HAP-1 (cell line): Measurements from ENCODE around the gene PRDX2.
A peak's percentile ranks its signal among the peaks of the same experiment; 100 is the strongest.
"Not testable (repeated sequence)": the region's sequence is repeated elsewhere in the genome, so short reads cannot be mapped to it uniquely, and the experiment has no call there.

Experiments
- DNase-seq, 2 experiments: peaks; one replicate each; pipeline ENCODE4 v3.0.0-alpha.2; 2016 to 2020; ENCODE audit warnings: low spot score in 2 of 2
- H3K27me3 ChIP-seq: fragments of 250-450 bp; sonication (Bioruptor Pico); 2 replicates; pipeline ENCODE4 v1.5.1; 2020; ENCODE audit warnings: low read depth, mild to moderate bottlenecking, moderate library complexity
- H3K36me3 ChIP-seq: fragments of 250-450 bp; sonication (Bioruptor Pico); replicated peaks from 2 replicates; pipeline ENCODE4 v1.5.1; 2020; ENCODE audit warnings: mild to moderate bottlenecking
- H3K4me1 ChIP-seq: fragments of 250-450 bp; sonication (Bioruptor Pico); 2 replicates; pipeline ENCODE4 v1.5.1; 2020; ENCODE audit warnings: mild to moderate bottlenecking
- H3K4me3 ChIP-seq: fragments of 250-450 bp; sonication (Bioruptor Pico); 2 replicates; pipeline ENCODE4 v1.5.1; 2020; ENCODE audit warnings: mild to moderate bottlenecking, moderate library complexity
- H3K9me3 ChIP-seq: fragments of 250-450 bp; sonication (Bioruptor Pico); 2 replicates; pipeline ENCODE4 v1.5.1; 2020; ENCODE audit warnings: mild to moderate bottlenecking, moderate library complexity
- in situ Hi-C: fragments of 300-500 bp; cut with MboI; formaldehyde crosslinking; loops from 3 replicates; pipeline ENCODE4 v1.14.3; 2020; ENCODE audit warnings: low sequenced_read_pairs, inconsistent platforms, mixed read lengths

The PRDX2 gene

DNA sequence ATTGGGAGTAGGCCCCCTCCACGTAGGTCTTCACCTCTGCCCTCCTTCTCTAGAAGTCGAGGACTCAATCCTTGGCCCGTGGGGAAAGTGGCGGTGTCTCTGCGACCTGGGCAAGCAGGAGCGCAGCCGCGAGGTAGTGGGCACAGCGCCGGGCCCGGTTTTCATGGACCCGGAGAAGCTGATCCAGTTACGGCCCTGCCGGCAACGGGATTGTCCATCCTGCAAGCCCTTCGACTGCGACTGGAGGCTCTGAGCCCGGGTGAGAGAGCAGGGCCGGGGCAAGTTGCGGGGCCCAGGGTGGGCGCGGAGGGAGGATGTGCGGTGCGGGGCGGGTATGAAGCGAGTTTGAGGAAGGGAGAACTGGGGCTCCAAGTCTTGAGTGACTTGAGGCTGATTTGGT is 2.5 kb upstream of the PRDX2 start:
- Histone ChIP-seq H3K4me3 (no peak overlapping the region), H3K9me3 (no peaks in the 10 kb centered on the region), H3K4me1 (peaks cover 18% of the 10 kb centered on the region), H3K36me3 (peaks cover 36% of the 10 kb centered on the region), H3K27me3 (no peaks in the 10 kb centered on the region)
- in situ Hi-C loops, result no loop called here
- no peak for DNase-seq

DNA sequence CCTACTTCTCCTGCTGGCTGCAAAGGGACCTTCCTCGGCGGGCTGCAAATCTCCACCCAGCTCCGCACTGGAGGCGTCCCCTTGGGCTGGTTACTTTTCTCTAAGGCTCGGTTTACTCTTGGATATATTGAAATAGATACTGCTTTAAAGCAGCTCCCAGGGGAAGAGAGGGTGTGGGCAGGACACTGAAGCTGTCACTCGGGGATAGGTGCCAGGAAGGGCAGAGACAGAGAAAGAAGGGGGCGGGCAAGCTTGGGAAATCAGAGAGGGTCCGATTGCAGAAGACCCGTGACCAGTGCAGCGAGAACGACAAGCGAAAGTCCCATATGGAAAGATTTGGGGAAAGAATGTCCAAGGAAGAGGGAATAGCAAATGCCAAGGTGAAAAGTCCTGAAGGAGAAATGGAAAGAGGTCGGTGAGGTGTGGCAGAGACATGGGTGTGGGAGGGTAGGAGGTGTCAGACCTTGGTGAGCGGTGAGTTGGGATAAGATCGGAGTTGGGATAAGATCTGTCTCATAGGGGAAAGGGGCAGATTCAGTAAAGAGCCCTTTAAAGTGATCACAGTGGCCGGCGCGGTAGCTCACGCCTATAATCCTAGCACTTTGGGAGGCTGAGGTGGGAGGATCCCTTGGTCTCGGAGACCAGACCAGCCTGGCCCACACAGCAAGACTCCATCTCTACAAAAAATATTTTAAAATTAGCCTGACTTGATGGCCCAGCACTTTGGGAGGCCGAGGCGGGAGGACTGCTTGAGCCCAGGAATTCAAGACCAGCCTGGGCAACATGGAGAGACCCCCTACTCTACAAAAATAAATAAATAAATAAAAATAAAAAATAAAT is 887 bp upstream of the PRDX2 start:
- Histone ChIP-seq H3K9me3 (no peaks in the 10 kb centered on the region), H3K36me3 (peaks cover 31% of the 10 kb centered on the region), H3K27me3 (no peaks in the 10 kb centered on the region), H3K4me3 (peak overlapping the region; percentile 98), H3K4me1 (peaks cover 18% of the 10 kb centered on the region)
- DNase-seq, result no peak
- in situ Hi-C loops, result no loop called here

DNA sequence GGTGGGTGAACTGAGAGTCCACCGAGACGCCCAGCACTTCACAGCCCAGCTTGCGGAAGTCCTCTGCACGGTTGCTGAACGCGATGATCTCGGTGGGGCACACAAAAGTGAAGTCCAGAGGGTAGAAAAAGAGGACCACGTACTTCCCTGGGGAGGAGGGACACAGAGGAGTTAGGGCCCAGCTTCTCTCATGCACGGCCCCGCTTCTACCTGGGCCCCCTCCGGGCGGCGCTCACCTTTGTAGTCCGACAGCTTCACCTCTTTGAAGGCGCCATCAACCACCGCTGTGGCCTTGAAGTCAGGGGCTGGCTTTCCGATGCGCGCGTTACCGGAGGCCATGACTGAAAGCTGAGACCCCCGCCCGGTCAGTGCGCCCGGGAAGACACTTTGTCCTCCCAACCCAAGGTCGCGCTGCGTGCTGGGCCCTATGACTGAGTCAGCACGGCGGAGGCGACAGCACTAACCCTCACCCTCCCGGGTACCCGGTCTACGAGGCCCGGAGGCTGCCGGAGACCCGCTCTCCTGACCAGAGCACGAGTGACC is 606 bp downstream of the PRDX2 start:
- DNase-seq, result peak in 1 of 2 experiments; percentile 44
- Histone ChIP-seq H3K36me3 (peaks cover 37% of the 10 kb centered on the region), H3K4me1 (peaks cover 13% of the 10 kb centered on the region), H3K4me3 (peak overlapping the region; percentile 98), H3K9me3 (no peaks in the 10 kb centered on the region; the same call in 1 of the 2 replicates), H3K27me3 (no peaks in the 10 kb centered on the region)
- in situ Hi-C loops, result no loop called here

DNA sequence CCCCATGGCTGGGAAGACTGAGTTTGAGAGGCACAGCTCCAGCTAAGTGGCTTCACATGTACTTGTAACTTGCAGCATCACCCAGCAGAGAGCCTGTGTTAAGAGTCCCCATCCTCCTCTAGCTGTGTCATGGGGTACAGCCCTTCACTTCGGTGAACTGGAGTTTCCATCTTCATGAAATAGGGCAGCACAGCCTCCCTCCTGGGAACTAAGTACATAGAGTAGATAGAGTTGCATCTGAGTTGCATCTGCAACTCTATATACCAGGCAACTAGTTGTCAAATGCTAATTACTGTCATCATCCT is 1.2 kb downstream of the PRDX2 start:
- peaks cover 12% of the 10 kb centered on the region for H3K4me1 ChIP-seq
- no peaks in the 10 kb centered on the region; the same call in 1 of the 2 replicates for H3K9me3 ChIP-seq
- DNase-seq, result no peak
- peak overlapping the region; percentile 98 for H3K4me3 ChIP-seq
- H3K27me3 ChIP-seq, result no peaks in the 10 kb centered on the region
- H3K36me3 ChIP-seq, result peaks cover 37% of the 10 kb centered on the region
- in situ Hi-C loops, result no loop called here

DNA sequence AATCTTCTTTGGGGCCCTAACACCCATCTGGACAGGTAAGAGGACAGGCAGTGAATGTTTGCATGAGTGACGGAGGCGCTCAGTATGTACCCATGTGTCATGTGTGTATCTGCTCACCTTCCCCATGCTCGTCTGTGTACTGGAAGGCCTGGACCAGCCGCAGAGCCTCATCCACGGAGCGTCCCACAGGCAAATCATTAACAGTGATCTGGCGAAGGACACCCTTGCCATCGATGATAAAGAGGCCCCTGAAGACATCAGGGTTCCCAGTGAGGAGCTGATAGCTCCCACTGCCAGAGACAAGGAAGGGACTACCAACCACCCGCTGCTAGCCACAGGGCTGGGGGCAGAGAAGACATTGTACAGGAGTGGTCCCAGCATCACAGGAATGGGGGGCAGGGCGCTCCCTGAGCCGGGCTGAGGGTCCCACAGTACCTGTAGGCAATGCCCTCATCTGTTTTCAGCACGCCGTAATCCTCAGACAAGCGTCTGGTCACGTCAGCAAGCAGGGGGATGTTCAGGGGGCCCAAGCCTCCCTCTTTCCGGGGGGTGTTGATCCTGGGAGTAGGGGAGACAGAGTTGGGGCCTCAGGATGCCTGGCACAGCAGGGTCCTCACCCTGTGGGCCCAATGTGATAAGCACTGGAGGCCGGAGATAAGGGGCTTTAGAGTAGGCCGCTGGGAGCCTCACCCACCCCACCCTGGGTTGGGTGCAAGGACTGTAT is 1.7 kb downstream of the PRDX2 start:
- Histone ChIP-seq H3K4me3 (peak overlapping the region; percentile 98), H3K4me1 (peaks cover 12% of the 10 kb centered on the region), H3K9me3 (no peaks in the 10 kb centered on the region; the same call in 1 of the 2 replicates), H3K36me3 (peaks cover 37% of the 10 kb centered on the region), H3K27me3 (no peaks in the 10 kb centered on the region)
- in situ Hi-C loops, result no loop called here
- DNase-seq, result no peak

DNA sequence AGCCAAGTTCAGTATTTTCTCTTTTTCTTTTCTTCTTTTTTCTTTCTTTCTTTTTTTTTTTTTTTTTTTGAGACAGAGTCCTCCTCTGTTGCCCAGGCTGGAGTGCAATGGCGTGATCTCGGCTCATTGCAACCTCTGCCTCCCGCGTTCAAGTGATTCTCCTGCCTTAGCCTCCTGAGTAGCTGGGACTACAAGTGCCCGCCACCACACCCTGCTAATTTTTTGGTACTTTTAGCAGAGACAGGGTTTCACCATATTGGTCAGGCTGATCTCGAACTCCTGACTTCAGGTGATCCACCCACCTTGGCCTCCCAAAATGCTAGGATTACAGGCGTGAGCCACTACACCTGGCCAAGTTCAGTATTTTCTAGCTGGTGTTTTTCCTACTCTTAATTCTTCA is 4.0 kb downstream of the PRDX2 start:
- DNase-seq, H3K27me3 ChIP-seq, H3K9me3 ChIP-seq, H3K4me3 ChIP-seq, in situ Hi-C loops: not testable (repeated sequence)
- H3K36me3 ChIP-seq, result peaks cover 37% of the 10 kb centered on the region
- peaks cover 15% of the 10 kb centered on the region for H3K4me1 ChIP-seq

DNA sequence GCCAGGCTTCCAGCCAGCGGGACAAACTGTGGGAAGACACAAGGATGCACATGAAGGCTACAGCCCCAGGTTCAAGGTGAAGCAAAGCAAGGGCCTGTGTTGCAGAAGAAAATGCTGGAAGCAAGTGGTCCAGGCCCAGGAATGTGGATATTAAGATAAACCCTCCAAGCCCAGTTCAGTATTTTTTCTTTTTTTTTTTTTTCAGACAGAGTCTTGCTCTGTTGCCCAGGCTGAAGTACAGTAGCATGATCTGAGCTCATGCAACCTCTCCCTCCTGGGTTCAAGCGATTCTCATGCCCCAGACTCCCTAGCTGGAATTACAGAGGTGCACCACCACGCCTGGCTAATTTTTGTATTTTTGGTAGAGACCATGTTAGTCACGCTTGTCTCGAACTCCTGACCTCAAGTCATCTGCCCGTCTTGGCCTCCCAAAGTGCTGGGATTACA is 4.4 kb downstream of the PRDX2 start:
- Histone ChIP-seq H3K4me1 (peaks cover 11% of the 10 kb centered on the region), H3K9me3 (no peaks in the 10 kb centered on the region; the same call in 1 of the 2 replicates), H3K4me3 (no peak overlapping the region), H3K36me3 (peaks cover 37% of the 10 kb centered on the region), H3K27me3 (no peaks in the 10 kb centered on the region)
- in situ Hi-C loops, result no loop called here
- no peak for DNase-seq

DNA sequence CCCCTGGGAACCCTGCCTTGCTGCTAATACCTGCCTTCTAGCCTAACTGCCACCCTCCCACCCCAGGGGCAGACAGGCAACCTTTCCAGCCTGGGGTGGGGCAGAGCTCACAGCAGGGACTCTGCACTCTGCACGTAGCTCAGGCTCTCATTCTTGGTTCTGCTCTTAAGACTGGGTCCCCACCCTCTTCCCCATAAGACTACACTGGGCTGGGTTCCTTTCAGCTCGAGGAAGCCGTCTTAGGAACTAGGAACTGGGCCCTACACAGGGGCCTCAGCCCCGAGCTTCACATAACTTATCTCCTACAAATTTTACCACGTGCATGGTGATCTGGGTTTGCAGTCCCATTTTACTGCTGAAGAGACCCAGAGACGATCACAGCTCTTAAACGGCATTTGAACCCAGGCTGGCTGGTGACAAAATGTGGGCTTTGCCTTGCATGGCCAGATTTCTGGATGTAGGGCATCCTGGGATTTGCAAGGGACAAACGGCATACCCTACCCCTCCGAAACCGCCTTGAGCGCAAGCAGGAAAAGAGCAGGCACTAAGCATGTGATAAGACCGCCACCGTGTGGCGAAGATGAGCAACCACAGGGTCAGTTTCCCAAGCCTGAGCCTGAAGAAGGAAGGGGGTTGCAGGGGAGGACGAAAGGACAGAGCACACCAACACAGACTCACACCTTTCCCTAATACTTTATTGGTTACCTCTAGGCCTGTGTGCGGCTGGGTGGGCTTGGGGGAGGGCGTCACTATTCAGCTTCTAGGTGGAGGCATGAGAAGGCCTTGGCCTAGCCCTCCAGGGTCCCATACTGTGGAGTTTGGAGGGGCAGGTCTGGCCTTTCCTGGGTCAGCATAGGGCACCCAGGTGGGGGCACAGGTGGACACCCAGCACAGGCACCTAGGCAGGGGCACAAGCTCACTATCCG is 5.2 kb downstream of the PRDX2 start:
- peak; percentile 86 to 88 for DNase-seq
- peaks cover 10% of the 10 kb centered on the region for H3K4me1 ChIP-seq
- in situ Hi-C loops, result no loop called here
- H3K9me3 ChIP-seq, result no peaks in the 10 kb centered on the region; the same call in 1 of the 2 replicates
- H3K36me3 ChIP-seq, result peaks cover 35% of the 10 kb centered on the region
- no peak overlapping the region for H3K4me3 ChIP-seq
- no peaks in the 10 kb centered on the region for H3K27me3 ChIP-seq

DNA sequence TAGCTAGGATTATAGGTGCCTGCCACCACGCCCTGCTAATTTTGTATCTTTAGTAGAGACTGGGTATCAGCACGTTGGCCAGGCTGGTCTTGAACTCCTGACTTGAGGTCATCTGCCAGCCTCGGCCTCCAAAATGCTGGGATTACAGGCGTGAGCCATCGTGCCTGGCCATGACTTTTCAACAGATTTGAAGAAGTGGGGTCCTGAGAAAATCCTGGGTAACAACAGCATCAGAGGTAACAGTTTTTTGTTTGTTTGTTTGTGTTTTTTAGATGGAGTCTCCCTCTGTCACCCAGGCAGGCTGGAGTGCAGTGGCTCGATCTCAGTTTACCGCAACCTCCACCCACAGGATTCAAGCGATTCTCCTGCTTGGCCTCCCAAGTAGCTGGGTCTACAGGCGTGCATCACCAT is 6.6 kb downstream of the PRDX2 start:
- H3K9me3 ChIP-seq, result no peaks in the 10 kb centered on the region; the same call in 1 of the 2 replicates
- peaks cover 13% of the 10 kb centered on the region for H3K4me1 ChIP-seq
- DNase-seq, result no peak
- H3K27me3 ChIP-seq, result no peaks in the 10 kb centered on the region
- in situ Hi-C loops, result no loop called here
- no peak overlapping the region for H3K4me3 ChIP-seq
- H3K36me3 ChIP-seq, result peaks cover 24% of the 10 kb centered on the region

DNA sequence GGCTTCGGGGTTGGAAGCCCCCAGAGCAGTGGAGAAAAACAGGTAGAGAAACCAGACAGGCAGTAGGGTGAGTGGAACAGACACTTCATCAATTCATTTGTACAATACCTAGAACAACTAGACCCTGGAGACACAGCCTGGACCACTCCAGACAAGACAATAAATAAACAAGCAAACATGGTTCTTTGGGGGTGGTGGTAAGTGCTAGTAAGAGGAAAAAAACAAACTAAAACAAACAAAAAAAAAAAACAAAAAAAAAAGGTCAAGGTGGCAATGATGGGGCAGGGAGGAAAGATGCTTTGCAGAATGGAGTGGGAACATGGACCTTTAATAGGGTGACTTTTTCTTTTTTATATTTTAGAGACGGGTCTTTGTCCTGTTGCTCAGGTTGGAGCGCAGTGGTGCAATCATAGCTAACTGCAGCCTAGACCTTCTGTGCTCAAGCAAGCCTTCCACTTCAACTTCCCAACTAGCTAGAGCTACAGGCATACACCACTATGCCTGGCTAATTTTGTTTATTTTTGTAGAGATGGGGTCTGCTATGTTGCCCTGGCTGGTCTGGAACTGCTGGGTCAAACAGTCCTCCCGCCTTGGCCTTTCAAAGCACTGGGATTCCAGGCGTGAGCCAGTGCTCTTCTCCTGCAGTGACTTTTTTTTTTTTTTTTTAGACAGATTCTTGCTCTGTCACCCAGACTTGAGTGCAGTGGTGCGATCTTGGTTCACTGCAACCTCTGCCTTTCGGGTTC is 7.2 kb downstream of the PRDX2 start:
- Histone ChIP-seq H3K4me1 (peaks cover 13% of the 10 kb centered on the region), H3K27me3 (no peaks in the 10 kb centered on the region), H3K9me3 (no peaks in the 10 kb centered on the region; the same call in 1 of the 2 replicates), H3K4me3 (peak overlapping the region; percentile 59), H3K36me3 (peaks cover 18% of the 10 kb centered on the region)
- DNase-seq, result no peak
- in situ Hi-C loops, result no loop called here

DNA sequence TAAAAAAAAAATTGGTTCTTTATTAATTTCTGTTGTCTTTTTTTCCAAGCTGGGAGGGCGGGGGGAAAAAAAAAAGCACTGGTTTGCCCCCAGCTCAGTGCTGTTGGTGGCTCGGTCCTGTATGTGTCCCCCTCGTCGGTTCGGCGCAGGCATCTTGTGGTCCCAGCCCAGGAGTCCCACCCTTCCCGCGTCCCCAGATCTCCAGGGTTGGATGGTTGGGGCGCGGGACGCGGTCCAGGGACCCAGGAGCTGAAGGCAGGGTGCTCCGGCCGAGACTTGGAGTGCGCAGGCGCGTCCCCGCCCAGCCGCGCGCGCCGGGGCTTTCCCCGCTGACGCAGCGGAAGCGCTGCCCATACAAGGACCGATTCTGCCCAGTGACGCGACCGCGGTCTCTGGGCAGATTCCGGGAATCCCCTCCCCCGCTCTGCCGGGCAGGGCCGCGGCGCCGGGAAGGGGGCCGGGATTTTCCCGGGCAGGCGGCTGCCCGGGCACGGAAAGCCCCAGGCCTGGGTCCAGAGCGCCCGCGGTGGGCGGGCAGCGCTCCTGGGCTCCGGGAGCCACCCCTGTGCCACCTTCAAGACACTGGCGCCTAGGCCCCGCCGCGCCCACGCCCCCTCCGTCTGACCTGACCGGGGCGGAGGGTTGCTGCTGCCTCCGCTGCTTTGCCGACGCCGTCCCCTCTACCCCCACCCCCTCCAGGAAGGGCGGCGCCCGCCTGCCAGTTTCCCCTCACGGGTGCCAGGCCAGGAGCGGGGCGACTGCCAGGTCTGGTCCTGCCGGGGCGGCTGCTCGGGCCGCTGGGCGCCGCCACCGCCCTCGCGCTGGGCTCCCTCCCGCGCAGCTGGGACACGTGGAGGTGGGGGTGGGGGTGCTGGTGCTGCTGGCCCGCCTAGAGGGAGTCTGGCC is 8.1 kb downstream of the PRDX2 start:
- Histone ChIP-seq H3K36me3 (peaks cover 10% of the 10 kb centered on the region), H3K4me3 (peak overlapping the region; percentile 59), H3K4me1 (peaks cover 21% of the 10 kb centered on the region), H3K9me3 (no peaks in the 10 kb centered on the region; the same call in 1 of the 2 replicates), H3K27me3 (no peaks in the 10 kb centered on the region)
- in situ Hi-C loops, result no loop called here
- peak; percentile 88 to 93 for DNase-seq

DNA sequence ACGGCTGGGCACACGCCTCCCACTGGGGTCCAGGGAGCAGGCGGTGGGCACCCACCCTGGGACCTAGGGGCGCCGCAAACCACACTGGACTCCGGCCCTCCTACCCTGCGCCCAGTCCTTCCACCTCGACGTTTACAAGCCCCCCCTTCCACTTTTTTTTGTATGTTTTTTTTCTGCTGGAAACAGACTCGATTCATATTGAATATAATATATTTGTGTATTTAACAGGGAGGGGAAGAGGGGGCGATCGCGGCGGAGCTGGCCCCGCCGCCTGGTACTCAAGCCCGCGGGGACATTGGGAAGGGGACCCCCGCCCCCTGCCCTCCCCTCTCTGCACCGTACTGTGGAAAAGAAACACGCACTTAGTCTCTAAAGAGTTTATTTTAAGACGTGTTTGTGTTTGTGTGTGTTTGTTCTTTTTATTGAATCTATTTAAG is 8.7 kb downstream of the PRDX2 start:
- peaks cover 10% of the 10 kb centered on the region for H3K36me3 ChIP-seq
- in situ Hi-C loops, result no loop called here
- H3K4me3 ChIP-seq, result peak overlapping the region; percentile 59
- H3K9me3 ChIP-seq, result no peaks in the 10 kb centered on the region; the same call in 1 of the 2 replicates
- no peak for DNase-seq
- no peaks in the 10 kb centered on the region for H3K27me3 ChIP-seq
- peaks cover 21% of the 10 kb centered on the region for H3K4me1 ChIP-seq
